ENCODE data around the gene TMEM253.

GRCh38 chr14:21087294-21088091 lies 13.4 kb upstream of the TMEM253 start:
- TF ChIP-seq CTCF (conservative IDR thresholded peaks at IDR 0.05 in 1 of 2, IDR thresholded peaks at IDR 0.05 in 1 of 2; ENCODE audit: low read depth in 1 of 2, low read length in 2 of 2) (no peak), EZH2 (IDR thresholded peaks at IDR 0.05; ENCODE audit: low read length, missing control alignments) (no peak)
